GM18502 (cell line): Measurements from ENCODE around the gene SKIL.
A peak's percentile ranks its signal among the peaks of the same experiment; 100 is the strongest.
"Not testable (repeated sequence)": the region's sequence is repeated elsewhere in the genome, so short reads cannot be mapped to it uniquely, and the experiment has no call there.

Source experiments
- ATAC-seq: cut with Tn5 transposase; IDR thresholded peaks from one replicate; pipeline ENCODE4 v1.9.1; 2021; ENCODE audit warnings: mild to moderate bottlenecking; ENCODE audit not compliant: unreplicated experiment, poor library complexity

The SKIL gene

DNA sequence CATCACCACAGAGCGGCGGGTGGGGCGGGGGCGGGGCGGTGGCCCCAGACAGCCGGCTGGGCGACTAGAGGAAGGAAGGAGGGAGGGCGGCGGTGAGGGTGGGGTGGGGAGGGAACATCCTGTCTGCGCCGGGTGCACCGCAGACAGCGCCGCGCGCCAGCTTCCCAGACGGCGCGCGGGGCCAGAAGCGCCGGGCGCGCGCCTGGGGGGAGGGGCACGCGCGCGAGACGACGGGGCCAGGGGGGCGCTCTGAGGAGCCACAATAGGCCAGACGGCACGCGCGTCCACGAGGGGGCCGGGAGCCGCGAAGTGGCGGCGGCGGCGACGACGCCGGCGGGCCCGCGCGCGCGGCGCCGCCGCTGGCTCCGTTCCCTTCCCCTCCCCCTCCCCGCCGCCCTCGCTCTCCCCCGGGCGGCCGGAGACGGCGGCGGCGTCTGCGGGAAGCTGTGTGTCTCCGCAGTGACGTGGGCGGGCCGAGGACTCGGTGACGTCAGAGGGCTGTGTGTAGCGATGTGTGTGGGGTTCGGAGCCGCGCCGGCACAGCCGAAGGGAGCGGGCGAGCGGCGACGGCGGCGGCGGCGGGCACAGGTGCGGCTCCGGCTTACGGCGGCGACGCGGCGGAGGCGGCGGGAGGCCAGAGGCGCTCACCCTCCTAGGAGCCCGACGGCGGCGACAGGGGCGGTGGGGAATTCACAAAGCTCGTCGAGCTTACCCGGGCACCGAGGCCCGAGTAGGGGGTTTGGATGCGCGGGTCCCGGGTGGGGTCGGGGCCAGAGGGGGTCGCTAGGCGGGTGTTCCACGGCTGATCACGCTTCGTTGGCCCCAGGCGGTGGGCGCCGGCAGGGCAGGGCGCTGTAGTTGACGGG is at the start of gene SKIL:
TSS of gene SKIL (plus strand) at position 540 of the 866 bp plus-strand sequence. CDS start 2,617 bp downstream, outside the sequence.
- peak; percentile 67 for ATAC-seq

- ATAC-seq: no peak
Measured at GRCh38 chr3:170309046-170309445, 48.5 kb upstream of the SKIL start.

- no peak for ATAC-seq
Measured at GRCh38 chr3:170317954-170318353, 39.6 kb upstream of the SKIL start.

- ATAC-seq: no peak
Measured at GRCh38 chr3:170320461-170321121, 36.9 kb upstream of the SKIL start.

DNA sequence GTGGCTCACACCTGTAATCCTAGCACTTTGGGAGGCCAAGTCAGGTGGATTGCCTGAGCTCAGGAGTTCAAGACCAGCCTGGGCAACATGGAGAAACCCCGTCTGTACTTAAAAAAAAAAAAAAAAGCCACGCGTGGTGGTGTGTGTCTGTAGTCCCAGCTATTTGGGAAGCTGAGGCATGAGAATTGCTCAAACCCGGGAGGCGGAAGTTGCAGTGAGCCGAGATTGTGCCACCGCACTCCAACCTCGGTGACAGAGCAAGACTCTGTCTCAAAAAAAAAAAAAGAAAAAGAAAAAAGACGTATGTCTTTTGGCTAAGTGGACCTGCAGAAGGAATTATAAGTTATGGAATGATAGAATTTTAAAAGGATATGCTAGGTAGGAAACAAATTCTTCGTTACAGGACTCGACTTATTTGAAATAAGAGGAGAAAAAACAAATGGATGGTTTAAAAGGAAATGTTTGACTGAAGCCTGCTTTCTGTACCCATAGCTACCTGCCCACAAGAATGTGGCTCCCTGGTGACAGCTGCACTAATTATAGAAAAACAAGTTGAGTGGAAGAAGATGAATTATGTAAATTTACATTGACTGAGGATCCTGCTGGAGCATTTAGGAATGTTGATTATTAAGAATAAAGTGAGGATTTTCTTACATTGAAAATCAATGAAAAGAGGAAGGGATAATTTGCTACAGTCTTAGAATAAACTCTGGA is 36.0 kb upstream of the SKIL start:
- no peak for ATAC-seq

DNA sequence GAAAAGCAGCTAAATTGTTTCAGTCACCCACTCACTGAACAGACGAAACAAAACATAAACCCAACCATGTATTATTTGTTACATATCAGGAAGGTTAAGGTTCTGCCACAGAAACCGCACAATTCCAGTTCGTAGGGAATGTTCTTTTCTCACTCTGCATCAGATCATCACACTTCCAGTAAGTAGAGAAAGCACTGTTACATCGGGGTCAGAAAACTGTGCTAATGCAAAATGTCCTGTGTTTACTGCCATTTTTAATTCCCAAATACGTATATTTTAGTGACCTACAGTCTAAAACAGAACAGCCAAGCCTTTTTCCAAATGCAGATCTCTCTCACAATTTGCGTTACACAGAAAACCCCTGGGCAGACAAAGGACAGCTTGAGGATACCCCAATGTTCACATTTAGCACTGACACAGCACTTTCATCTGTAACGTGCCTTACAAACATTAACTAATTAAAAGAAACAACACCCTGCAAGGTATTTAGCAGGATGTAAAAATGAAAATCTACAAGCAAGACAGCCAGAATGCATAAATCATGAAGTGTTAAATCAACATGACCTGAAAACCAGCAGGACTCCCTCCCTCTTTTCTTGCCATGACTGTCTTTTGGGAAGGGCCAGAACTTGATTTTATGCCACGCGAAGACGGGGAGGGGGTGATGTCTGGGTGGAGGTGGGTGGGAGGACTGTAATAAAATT is 34.8 kb upstream of the SKIL start:
- no peak for ATAC-seq

DNA sequence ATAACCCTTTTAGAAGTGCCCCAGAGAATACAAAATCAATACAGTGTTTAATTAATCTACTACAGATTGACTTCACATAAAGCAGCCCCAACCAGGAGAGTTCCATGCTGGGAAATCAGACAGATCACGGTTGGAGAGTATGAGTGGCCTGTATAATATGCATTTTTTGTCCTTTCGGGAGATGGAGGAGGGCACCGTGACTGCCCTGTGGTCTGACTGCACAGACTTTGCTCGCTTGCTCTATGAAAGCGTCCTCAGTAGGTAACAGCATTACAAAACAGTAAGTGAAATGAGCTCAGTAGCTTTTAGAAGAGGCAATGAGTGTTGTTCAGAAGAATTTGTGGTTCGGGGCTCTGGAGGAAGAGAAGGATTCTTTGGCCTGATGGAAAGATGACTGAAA is 34.2 kb upstream of the SKIL start:
- no peak for ATAC-seq

GRCh38 chr3:170324962-170325361 is 32.6 kb upstream of the SKIL start:
- no peak for ATAC-seq

GRCh38 chr3:170327040-170327808 is 30.3 kb upstream of the SKIL start:
- ATAC-seq: no peak

DNA sequence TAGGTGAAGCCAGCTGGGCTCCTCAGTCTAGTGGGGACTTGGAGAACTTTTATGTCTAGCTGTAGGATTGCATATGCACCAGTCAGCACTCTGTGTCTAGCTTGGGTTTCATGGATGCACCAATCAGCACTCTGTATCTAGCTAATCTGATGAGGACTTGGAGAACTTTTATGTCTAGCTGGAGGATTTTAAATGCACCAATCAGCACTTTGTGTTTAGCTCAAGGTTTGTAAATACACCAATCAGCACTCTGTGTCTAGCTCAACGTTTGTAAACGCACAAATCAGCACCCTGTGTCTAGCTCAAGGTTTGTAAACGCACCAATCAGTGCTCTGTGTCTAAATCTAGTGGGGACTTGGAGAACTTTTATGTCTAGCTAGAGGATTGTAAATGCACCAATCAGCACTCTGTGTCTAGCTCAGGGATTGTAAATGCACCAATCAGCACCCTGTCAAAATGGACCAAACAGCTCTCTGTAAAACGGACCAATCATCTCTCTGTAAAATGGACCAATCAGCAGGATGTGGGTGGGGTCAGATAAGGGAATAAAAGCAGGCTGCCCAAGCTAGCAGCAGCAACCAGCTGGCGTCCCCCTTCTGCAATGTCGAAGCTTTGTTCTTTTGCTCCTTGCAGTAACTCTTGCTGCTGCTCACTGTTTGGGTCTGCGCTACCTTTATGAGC is 29.5 kb upstream of the SKIL start:
- ATAC-seq: not testable (repeated sequence)

- ATAC-seq: peak; percentile 49
Measured at GRCh38 chr3:170330366-170330765, 27.1 kb upstream of the SKIL start.

DNA sequence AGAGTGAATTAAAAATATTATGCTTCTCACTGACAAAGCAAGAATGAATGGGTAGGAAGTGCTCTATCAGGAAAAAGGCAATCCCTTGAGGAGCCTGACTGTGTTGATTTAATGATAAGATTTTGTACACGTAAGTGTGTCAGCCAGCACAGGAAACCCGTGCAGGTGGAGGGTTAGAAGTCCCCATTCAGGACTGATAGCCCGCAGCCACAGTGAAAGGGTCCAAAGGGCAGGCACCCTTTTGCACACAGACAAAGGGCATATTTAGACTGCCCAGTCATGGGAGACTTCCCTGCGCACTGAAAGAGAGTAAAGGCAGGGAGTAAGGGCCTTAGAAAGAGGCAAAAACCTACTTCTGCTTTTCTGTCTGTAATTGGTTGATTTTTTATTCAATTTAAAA is 26.4 kb upstream of the SKIL start:
- no peak for ATAC-seq

DNA sequence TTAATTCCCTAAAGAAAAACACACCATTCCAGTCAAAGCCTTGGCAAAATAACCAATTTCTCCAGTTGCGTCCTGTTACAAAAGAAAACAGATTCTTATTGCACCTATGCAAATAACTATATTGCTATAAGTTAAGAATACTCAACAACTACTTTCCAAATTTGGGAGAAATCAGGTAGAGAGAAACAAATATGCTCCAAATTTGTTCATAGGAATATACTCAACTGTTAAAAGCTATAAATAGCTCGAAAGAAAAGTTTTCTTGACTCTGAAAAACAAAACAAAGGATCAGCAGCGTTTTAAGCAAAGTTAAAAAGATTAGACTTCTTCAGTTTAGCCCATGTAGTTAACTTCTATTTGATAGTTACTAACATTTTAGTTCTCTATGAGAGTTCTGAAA is 20.1 kb upstream of the SKIL start:
- no peak for ATAC-seq

DNA sequence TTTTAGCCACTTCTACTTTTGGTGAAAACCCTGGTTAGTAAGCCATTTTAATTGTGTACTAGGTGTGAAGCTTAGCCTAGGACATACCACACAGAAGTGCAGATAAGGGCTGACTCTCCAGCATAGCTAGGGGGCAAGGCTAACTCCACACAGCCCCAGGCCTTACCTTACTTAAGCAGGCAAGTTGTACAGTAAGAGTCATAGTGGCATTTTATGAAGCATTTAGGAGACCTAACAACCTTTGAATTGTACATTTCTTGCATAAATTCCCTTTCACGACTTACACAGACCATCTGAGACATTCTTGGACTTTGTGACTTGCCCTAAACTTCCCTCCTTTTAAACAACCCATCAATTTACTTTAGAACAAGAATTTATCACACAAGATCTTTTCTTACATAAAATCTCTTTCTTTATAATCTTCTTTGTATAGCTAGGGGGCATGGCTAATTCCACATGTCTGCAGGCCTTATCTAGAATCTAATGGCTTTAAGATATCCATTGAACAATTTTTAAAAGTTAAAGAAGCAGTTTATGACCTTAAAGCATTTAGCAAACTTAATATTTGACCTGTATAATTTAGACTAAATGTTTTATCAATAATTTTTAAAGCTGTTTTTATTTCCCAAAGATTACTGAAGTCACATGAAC is 18.7 kb upstream of the SKIL start:
- ATAC-seq: no peak

DNA sequence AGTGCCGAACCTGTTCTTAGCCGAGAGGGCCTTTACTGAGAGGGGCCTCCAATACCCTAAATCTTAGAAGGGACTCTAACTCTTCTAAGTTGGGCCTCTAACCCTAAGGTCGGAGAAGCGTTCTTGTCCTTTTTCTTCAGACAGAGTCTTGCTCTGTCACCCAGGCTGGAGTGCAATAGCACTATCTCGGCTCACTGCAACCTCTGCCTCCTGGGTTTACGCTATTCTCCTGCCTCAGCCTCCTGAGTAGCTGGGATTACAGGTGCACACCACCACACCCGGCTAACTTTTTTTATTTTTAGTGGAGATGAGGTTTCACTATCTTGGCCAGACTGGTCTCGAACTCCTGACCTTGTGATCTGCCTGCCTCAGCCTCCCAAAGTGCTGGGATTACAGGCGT is 15.2 kb upstream of the SKIL start:
- not testable (repeated sequence) for ATAC-seq

- ATAC-seq: not testable (repeated sequence)
Measured at GRCh38 chr3:170343859-170344258, 13.7 kb upstream of the SKIL start.

DNA sequence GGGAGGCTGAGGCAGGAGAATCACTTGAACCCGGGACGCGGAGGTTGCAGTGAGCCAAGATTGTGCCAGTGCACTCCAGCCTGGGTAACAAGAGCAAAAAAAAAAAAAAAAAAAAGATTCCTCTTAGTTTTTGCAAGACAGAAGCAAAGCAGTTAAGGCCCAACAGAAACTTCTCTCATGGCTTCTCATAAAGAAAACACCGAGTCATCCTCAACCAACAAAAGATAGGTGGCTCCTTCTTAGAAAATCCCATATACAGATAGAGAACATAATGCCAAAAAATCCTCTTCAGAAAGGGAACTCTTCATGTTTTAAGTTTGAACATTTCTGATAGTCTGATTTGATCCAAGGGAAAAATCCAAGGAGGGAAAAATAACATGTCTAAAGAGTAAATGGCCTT is 12.5 kb upstream of the SKIL start:
- no peak for ATAC-seq

- peak; percentile 50 for ATAC-seq
Measured at GRCh38 chr3:170346481-170347392, 10.8 kb upstream of the SKIL start.
